HEK293 (cell line): ENCODE results near the gene MAP9.

Experiments
- CTCF ChIP-seq: fragments of 450-650 bp; formaldehyde crosslinking; IDR thresholded peaks from 2 replicates; pipeline ENCODE4 v1.5.1; 2016; ENCODE audit warnings: missing biosample characterization, missing genetic modification characterization
- YY1 ChIP-seq: fragments of 450-650 bp; formaldehyde crosslinking; IDR thresholded peaks from 2 replicates; pipeline ENCODE4 v1.5.1; 2018; ENCODE audit warnings: missing biosample characterization, missing genetic modification characterization
- ZFP41 ChIP-seq: fragments of 450-650 bp; formaldehyde crosslinking; IDR thresholded peaks from 2 replicates; pipeline ENCODE4 v1.5.1; 2016; ENCODE audit warnings: missing biosample characterization, missing genetic modification characterization, borderline replicate concordance

- no peak for TF ChIP-seq ZFP41 (tag by site-specific recombination)
- TF ChIP-seq YY1 (tag by site-specific recombination): no peak
- TF ChIP-seq CTCF (tag by site-specific recombination): peak; percentile 22
Measured at GRCh38 chr4:155403886-155404285, 27.1 kb upstream of the MAP9 start.
